D341Med (cell line): ENCODE results near the gene AFG1L.
"Not testable (repeated sequence)": the region's sequence is repeated elsewhere in the genome, so short reads cannot be mapped to it uniquely, and the experiment has no call there.

ENCODE experiments used
- DNase-seq: peaks from one replicate; pipeline ENCODE4 v3.0.0; 2012; ENCODE audit warnings: low spot score

AFG1L gene

DNA sequence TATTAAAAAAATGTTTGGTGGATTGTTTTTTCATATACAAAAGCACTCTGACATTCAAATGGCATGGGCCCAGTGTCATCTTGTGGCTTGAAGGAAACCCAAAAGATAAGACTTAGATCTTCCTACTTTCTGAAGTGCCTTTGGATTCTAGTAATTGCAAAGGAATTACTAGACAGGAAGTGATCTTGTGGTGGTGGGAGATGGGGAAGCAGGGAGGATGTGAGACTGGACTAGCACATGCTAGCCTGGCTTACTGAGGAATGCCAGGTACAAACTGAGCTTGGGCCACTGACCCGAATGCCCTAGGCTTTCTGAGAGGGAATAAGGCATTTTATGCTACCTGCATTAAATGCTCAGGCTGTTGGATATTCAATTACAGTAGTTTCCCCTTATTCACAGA lies 59.0 kb downstream of the AFG1L start:
- no peak for DNase-seq

GRCh38 chr6:108355120-108355519 lies 60.3 kb downstream of the AFG1L start:
- DNase-seq = no peak

- DNase-seq = no peak
These were observed 61.0 kb downstream of the AFG1L start for GRCh38 chr6:108355890-108356289.

GRCh38 chr6:108359901-108360882 lies 65.3 kb downstream of the AFG1L start:
- no peak for DNase-seq

- no peak for DNase-seq
These were observed 66.1 kb downstream of the AFG1L start for GRCh38 chr6:108360919-108361311.

DNA sequence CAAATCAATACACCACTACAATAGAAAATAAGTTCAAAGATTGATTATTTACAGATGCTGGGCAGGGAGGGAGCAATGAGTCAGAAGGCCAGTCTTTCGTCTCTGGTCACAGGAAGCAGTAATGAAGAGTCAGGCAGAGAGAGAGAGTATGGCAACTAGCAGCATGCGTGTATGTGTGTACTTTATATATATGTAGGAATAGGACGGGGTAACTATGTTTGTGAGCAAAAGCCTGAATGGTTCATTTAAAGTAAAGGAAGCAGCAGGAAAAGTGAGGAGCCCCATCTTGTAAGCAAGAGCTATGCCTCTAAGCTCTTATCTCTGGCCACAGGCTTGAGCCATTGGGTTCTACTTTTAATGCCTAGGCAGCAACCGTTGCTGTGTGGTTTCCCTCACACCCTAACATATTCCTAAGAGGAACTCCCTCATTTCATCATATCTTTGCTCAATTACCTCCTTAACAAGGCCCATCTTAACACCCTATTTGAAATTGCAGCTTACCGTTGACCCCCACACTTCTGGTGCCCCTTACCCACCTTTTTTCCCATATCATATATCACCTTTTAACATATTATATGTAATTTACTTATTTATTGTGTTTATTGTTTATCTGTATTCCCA lies 66.6 kb downstream of the AFG1L start:
- no peak for DNase-seq

- no peak for DNase-seq
These were observed 67.6 kb downstream of the AFG1L start for GRCh38 chr6:108362455-108362854.

DNA sequence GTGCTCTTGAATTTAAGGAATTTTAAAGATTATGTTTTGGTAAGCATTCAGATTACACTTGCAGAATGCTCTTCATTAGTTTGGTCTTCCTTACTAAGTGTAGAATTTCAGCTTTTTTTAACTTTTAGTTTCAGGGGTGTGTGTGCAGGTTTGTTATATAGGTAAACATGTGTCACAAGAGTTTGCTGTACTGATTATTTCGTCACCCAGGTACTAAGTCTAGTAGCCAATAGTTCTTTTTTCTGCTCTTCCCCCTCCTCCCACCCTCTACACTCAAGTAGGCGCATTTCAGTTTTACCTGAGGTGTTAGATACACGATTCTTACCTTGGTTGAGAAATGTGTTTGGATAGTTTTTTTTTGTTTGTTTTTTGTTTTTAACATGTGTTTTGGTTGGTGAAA lies 68.3 kb downstream of the AFG1L start:
- DNase-seq = no peak

DNA sequence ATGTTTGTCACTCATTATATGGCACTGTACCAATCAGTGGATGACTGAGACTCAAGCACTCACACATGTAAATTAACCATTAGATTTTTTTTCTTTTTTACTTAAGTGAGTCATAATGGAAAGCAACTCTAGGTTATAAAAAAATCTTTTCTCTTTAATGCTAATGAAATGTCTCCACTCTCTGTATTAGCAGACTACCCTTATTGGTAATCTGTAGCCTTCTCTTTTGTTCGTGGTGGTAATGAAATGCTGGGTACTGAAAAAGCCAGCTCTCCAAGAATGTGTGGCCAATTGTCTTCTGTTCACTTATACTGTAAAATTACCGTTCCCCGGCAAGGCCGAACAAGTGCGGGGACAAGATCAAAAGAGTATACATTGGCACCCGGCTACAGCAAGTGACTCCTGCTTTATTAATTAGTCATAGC lies 69.0 kb downstream of the AFG1L start:
- DNase-seq = no peak

GRCh38 chr6:108364470-108364869 lies 69.6 kb downstream of the AFG1L start:
- no peak for DNase-seq

- no peak for DNase-seq
These were observed 70.6 kb downstream of the AFG1L start for GRCh38 chr6:108365478-108365877.

DNA sequence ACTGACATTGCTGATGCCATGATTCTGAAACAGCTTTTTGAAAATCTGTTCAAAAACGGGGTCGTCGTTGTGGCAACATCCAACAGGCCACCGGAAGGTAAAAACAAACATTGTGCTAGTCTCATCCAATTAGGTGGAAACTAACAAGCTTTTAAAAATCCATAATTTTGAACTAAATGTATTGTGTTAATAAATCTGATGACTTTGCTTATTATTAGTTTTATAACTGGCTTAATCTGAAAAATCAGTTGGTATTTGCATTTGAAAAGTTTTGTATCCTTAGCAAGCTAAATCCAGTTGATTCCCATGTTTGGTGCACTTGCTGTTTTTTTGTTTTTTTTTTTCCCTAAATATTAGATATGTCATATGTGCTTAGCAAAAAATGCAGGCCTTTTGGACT lies 71.4 kb downstream of the AFG1L start:
- no peak for DNase-seq

GRCh38 chr6:108368431-108369030 lies 73.7 kb downstream of the AFG1L start:
- DNase-seq = no peak

DNA sequence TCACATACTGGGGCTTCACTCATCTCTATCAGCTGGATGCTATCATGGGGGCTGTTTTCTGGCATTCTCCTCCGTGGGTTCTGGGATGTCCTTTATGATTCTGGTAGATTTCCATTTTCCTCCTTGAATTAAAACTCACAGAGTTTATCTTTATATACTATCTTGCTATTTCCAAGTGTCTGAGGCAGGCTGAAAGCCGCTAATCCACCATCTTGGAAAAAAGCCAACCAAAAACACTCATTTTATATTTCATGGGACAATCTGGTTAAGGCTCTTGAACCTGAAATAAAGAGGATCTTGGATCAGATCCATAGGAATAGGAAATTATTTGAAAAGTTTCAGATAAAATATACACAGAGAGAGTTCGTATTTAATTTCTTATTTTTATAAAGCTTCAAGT lies 86.0 kb downstream of the AFG1L start:
- peak; percentile 30 for DNase-seq

DNA sequence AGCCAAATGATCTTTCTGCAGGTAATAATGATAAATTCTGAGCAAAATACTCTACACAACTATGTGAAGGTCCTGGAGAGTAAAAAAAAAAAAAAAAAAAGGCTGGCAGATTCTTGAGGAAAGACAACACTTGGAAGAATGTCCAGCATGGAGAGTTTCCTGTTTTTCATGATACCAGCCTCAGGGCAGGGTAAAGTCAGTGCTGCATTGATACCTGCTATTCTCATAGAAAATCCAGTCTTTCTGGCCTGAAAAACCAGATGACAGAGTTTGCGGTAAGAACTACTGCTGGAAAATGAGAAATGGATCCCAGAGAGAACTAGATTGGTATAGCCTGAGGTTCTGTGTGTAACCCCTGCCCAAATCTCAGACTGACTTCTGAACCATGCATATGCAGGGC lies 89.1 kb downstream of the AFG1L start:
- no peak for DNase-seq

GRCh38 chr6:108389190-108389589 lies 94.3 kb downstream of the AFG1L start:
- DNase-seq = not testable (repeated sequence)

DNA sequence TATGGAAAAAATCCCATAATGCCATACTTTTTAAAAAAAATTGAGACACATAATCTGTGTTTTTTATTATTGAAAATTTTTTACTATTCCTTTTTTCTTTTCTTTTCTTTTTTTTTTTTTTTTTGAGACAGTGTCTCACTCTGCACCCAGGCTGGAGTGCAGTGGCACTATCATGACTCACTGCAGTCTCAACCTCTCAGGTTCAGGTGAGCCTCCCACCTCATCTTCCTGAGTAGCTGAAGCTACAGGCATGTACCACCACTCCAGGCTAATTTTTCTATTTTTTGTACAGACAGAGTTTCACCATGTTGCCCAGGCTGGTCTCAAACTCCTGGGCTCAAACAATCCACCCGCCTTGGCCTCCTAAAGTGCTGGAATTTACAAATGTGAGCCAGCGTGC lies 100.4 kb downstream of the AFG1L start:
- DNase-seq = no peak

- DNase-seq = no peak
These were observed 108.4 kb downstream of the AFG1L start for GRCh38 chr6:108403236-108403635.

- no peak for DNase-seq
These were observed 112.1 kb downstream of the AFG1L start for GRCh38 chr6:108406943-108407342.

- no peak for DNase-seq
These were observed 113.3 kb downstream of the AFG1L start for GRCh38 chr6:108407904-108408827.

DNA sequence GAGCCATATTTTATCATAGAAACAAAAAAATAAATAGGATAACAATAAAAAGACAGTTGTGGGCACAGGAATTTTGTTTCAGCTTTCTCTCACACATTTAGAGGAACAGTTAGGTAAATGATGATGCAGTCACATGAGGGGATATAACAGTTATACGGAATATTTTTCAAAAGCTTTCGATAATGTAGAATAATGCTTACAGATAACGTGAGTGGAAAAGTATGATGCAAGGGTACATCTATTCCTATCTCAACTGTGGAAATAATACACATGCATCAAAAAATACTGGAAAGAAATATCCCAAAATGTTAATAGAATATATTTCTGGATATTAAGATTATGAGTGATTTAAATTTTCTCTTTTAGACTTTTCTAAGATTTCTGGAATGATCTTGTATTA lies 114.0 kb downstream of the AFG1L start:
- DNase-seq = no peak
